ENCODE data around the gene HSD17B12. TPM values are rescaled to one million over a fixed set of nuclear protein-coding genes. Genes with fewer than 3 reads are reported as not detected.

The HSD17B12 gene
- total RNA-seq, 1 donor from 2014 or later, result 83.6 TPM

DNA sequence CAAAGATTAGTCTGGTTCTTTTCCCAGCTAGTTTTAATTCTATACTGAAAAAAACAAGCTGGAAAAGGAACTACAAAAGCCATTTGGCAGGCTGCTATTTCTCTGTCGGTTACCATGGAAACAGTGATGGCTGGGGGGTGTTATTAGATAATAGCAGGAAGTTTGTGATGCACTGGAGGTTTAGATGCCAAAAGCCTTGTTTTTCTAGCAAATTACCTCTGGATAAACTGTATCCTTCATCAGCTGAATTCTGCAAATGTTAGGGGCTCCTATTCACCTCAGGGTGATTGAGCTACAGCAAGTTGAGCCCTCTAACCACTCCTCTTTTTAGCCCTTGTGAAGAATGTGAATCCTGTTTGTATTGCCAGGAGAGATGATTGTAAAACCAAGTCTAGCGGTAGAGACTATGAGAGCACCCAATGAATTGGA, 225.3 kb downstream of the HSD17B12 start:
- Histone ChIP-seq H3K9me3 (replicated peaks) (no peaks in the 10 kb centered on the region), H3K4me1 (peaks cover 41% of the 10 kb centered on the region), H3K36me3 (peaks cover 45% of the 10 kb centered on the region), H3K4me3 (no peak overlapping the region), H3K27ac (replicated peaks) (peak overlapping the region; percentile 74), H3K27me3 (ENCODE audit: low read depth) (no peaks in the 10 kb centered on the region)
- TF ChIP-seq, protein P1, sequence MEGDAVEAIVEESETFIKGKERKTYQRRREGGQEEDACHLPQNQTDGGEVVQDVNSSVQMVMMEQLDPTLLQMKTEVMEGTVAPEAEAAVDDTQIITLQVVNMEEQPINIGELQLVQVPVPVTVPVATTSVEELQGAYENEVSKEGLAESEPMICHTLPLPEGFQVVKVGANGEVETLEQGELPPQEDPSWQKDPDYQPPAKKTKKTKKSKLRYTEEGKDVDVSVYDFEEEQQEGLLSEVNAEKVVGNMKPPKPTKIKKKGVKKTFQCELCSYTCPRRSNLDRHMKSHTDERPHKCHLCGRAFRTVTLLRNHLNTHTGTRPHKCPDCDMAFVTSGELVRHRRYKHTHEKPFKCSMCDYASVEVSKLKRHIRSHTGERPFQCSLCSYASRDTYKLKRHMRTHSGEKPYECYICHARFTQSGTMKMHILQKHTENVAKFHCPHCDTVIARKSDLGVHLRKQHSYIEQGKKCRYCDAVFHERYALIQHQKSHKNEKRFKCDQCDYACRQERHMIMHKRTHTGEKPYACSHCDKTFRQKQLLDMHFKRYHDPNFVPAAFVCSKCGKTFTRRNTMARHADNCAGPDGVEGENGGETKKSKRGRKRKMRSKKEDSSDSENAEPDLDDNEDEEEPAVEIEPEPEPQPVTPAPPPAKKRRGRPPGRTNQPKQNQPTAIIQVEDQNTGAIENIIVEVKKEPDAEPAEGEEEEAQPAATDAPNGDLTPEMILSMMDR (IDR thresholded peaks at IDR 0.05; ENCODE audit: borderline replicate concordance), result no peak
- intact Hi-C loops (cut with micrococcal nuclease), result no loop called here
- no peak for DNase-seq

Other genes with a start within 250 kb of the HSD17B12 start
- 18.1 TPM for gene ALKBH3, start 200.1 kb downstream of the HSD17B12 start, total RNA-seq

All from left ventricle myocardium inferior (tissue), 1 donor.